Astrocyte (in vitro differentiated cells and primary cell): Measurements from ENCODE around the gene ABCC1. TPM values are rescaled to one million over a fixed set of nuclear protein-coding genes. Genes with fewer than 3 reads are reported as not detected.

ENCODE experiments used
- DNase-seq: peaks from one replicate; pipeline ENCODE4 v3.0.0-alpha.2; 2010; ENCODE audit warnings: low read depth
- FAIRE-seq: peaks from 2 replicates; lab custom pipeline; 2011; peaks lifted over from hg19 to GRCh38; lab: Jason Lieb, UNC
- H2AFZ ChIP-seq: 2 replicates; pipeline ENCODE4 v1.6.0; 2012; ENCODE audit warnings: low read depth, low read length, inconsistent platforms
- H3K27ac ChIP-seq: 2 replicates; pipeline ENCODE4 v1.5.1; 2011; ENCODE audit warnings: low read depth, low read length, inconsistent platforms
- H3K27me3 ChIP-seq: 2 replicates; pipeline ENCODE4 v1.6.0; 2011; ENCODE audit warnings: low read length, inconsistent platforms; ENCODE audit not compliant: insufficient read depth
- H3K36me3 ChIP-seq: 2 replicates; pipeline ENCODE4 v1.5.1; 2011; ENCODE audit warnings: low read length, inconsistent platforms; ENCODE audit not compliant: insufficient read depth
- H3K4me1 ChIP-seq: 2 replicates; pipeline ENCODE4 v1.5.1; 2011; ENCODE audit warnings: low read length, inconsistent platforms; ENCODE audit not compliant: insufficient read depth
- H3K4me2 ChIP-seq: 2 replicates; pipeline ENCODE4 v1.6.0; 2012; ENCODE audit warnings: low read length, inconsistent platforms
- H3K4me3 ChIP-seq: 2 replicates; pipeline ENCODE4 v1.5.1; 2011; ENCODE audit warnings: low read depth, mild to moderate bottlenecking, low read length, inconsistent platforms; ENCODE audit not compliant: insufficient read depth
- H3K79me2 ChIP-seq: 2 replicates; pipeline ENCODE4 v1.6.0; 2012; ENCODE audit warnings: mild to moderate bottlenecking, low read length, inconsistent platforms; ENCODE audit not compliant: insufficient read depth
- H3K9ac ChIP-seq: 2 replicates; pipeline ENCODE4 v1.6.0; 2012; ENCODE audit warnings: mild to moderate bottlenecking, low read length, inconsistent platforms
- H3K9me3 ChIP-seq: 2 replicates; pipeline ENCODE4 v1.5.1; 2012; ENCODE audit warnings: low read depth, mild to moderate bottlenecking, low read length, inconsistent platforms; ENCODE audit not compliant: insufficient read depth
- H4K20me1 ChIP-seq: 2 replicates; pipeline ENCODE4 v1.6.0; 2012; ENCODE audit warnings: low read length, inconsistent platforms; ENCODE audit not compliant: insufficient read depth
- H3K27ac Mint-ChIP-seq: one replicate; pipeline ENCODE4 v1.8.0; 2021; ENCODE audit warnings: mild to moderate bottlenecking, mixed read lengths; ENCODE audit not compliant: unreplicated experiment
- H3K27me3 Mint-ChIP-seq: one replicate; pipeline ENCODE4 v1.8.0; 2021; ENCODE audit warnings: low read depth, mixed read lengths; ENCODE audit not compliant: unreplicated experiment
- H3K36me3 Mint-ChIP-seq: one replicate; pipeline ENCODE4 v1.8.0; 2021; ENCODE audit warnings: low read depth, mixed read lengths; ENCODE audit not compliant: unreplicated experiment
- H3K4me1 Mint-ChIP-seq: one replicate; pipeline ENCODE4 v1.8.0; 2021; ENCODE audit warnings: low read depth, mixed read lengths; ENCODE audit not compliant: unreplicated experiment
- H3K4me3 Mint-ChIP-seq: one replicate; pipeline ENCODE4 v1.8.0; 2021; ENCODE audit warnings: mild to moderate bottlenecking, moderate library complexity, mixed read lengths; ENCODE audit not compliant: unreplicated experiment
- H3K9me3 Mint-ChIP-seq: one replicate; pipeline ENCODE4 v1.8.0; 2021; ENCODE audit warnings: mild to moderate bottlenecking, mixed read lengths; ENCODE audit not compliant: unreplicated experiment
- CTCF ChIP-seq: IDR thresholded peaks from 2 replicates; pipeline ENCODE4 v1.5.1; 2011; ENCODE audit warnings: low read depth, mild to moderate bottlenecking, inconsistent platforms, low read length, moderate library complexity; ENCODE audit not compliant: insufficient read depth
- EZH2 ChIP-seq: IDR thresholded peaks from 2 replicates; pipeline ENCODE4 v1.6.1; 2012; ENCODE audit warnings: mild to moderate bottlenecking, low read length, inconsistent platforms; ENCODE audit not compliant: insufficient read depth
- total RNA-seq: library from RNA; stranded (reverse); gene quantifications from 2 replicates; pipeline ENCODE4 v1.2.1, GENCODE V29; 2021

The ABCC1 gene
- total RNA-seq, 1 donor from 2014 or later, result 42.1 TPM

GRCh38 chr16:16080465-16081065 is 131.1 kb downstream of the ABCC1 start:
- Mint-ChIP-seq H3K27me3 (no peaks in the 10 kb centered on the region), H3K36me3 (peaks cover 37% of the 10 kb centered on the region), H3K27ac (no peak overlapping the region), H3K4me3 (no peak overlapping the region), H3K9me3 (peaks cover 3% of the 10 kb centered on the region), H3K4me1 (peaks cover 4% of the 10 kb centered on the region)
- no peaks in the 10 kb centered on the region for H3K79me2 ChIP-seq
- TF ChIP-seq CTCF, result no peak
- no peak for TF ChIP-seq EZH2
- H2AFZ ChIP-seq, result no peak overlapping the region
- FAIRE-seq (no peak), DNase-seq (no peak)
- H3K9ac ChIP-seq, result no peak overlapping the region
- H3K4me3 ChIP-seq, result no peak overlapping the region
- peaks cover 4% of the 10 kb centered on the region for H3K4me1 ChIP-seq
- H3K4me2 ChIP-seq, result no peak overlapping the region
- H3K27ac ChIP-seq, result no peak overlapping the region
- no peaks in the 10 kb centered on the region for H4K20me1 ChIP-seq
- H3K27me3 ChIP-seq, result no peaks in the 10 kb centered on the region
- H3K36me3 ChIP-seq, result peaks cover 26% of the 10 kb centered on the region
- peaks cover 14% of the 10 kb centered on the region for H3K9me3 ChIP-seq

- Histone ChIP-seq H3K4me1 (peaks cover 2% of the 10 kb centered on the region), H4K20me1 (no peaks in the 10 kb centered on the region), H3K9me3 (peaks cover 12% of the 10 kb centered on the region), H3K4me2 (no peak overlapping the region), H3K27ac (no peak overlapping the region), H3K4me3 (no peak overlapping the region), H3K79me2 (no peaks in the 10 kb centered on the region), H3K9ac (no peak overlapping the region), H2AFZ (no peak overlapping the region), H3K27me3 (no peaks in the 10 kb centered on the region), H3K36me3 (peaks cover 24% of the 10 kb centered on the region)
- FAIRE-seq, result no peak
- no peaks in the 10 kb centered on the region for H3K27me3 Mint-ChIP-seq
- H3K4me1 Mint-ChIP-seq, result peaks cover 4% of the 10 kb centered on the region
- H3K27ac Mint-ChIP-seq, result no peak overlapping the region
- no peak overlapping the region for H3K4me3 Mint-ChIP-seq
- DNase-seq, result no peak
- H3K36me3 Mint-ChIP-seq, result peaks cover 39% of the 10 kb centered on the region
- H3K9me3 Mint-ChIP-seq, result peaks cover 3% of the 10 kb centered on the region
- TF ChIP-seq EZH2 (no peak), CTCF (no peak)
Observed at GRCh38 chr16:16081141-16081540, 131.7 kb downstream of the ABCC1 start.

GRCh38 chr16:16082255-16082654 is 132.8 kb downstream of the ABCC1 start:
- TF ChIP-seq EZH2, result no peak
- Mint-ChIP-seq H3K4me1 (peaks cover 3% of the 10 kb centered on the region), H3K4me3 (no peak overlapping the region), H3K27ac (no peak overlapping the region), H3K36me3 (peaks cover 42% of the 10 kb centered on the region), H3K9me3 (peaks cover 3% of the 10 kb centered on the region), H3K27me3 (no peaks in the 10 kb centered on the region)
- Histone ChIP-seq H3K4me1 (no peaks in the 10 kb centered on the region), H3K27me3 (no peaks in the 10 kb centered on the region), H3K4me2 (no peak overlapping the region), H3K9ac (no peak overlapping the region), H3K4me3 (no peak overlapping the region), H4K20me1 (no peaks in the 10 kb centered on the region), H3K9me3 (peaks cover 9% of the 10 kb centered on the region), H3K27ac (no peak overlapping the region), H3K36me3 (peaks cover 24% of the 10 kb centered on the region), H2AFZ (no peak overlapping the region), H3K79me2 (no peaks in the 10 kb centered on the region)
- DNase-seq, result no peak
- FAIRE-seq, result no peak
